HG03159 (cell line): ENCODE measurements around the gene MCCD1.

Experiments
- ATAC-seq: cut with Tn5 transposase; IDR thresholded peaks from one replicate; pipeline ENCODE4 v1.9.1; 2021; ENCODE audit warnings: mild to moderate bottlenecking, moderate library complexity; ENCODE audit not compliant: unreplicated experiment

The MCCD1 gene

GRCh38 chr6:31510007-31510406 lies 18.8 kb upstream of the MCCD1 start:
- ATAC-seq = no peak

DNA sequence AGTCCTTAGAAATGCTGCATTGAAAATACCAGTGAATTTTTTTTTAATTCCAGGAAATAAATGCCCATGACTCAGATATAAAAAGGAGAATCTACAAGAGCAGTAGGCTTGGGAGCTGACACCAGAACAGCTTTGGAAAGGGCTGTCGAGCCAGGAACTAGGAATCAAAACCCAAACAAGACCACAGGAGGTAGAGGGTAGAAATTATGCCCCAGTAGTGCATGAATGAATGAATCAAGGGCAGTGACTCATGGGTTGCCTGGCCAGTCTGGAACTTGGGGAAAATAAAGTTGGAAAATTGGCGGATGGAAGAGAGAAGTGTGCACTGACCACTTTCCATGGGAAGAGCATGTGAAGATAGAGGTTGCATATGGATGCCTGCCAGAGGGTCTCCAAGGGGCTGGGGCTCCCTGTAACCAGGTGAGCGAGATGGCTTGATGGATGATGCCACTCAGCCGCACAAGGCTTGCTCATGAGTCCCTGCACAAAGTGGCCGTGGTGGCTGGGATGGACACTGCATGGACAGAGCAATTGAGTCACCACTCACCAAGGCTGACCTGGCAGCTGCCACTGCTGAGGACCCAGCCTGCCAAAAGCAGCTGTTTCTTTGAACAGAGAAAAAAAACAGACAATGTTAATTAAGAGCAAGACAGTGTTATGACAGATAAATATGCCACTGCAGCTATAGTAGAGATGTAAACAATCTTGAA lies 15.2 kb upstream of the MCCD1 start:
- no peak for ATAC-seq

DNA sequence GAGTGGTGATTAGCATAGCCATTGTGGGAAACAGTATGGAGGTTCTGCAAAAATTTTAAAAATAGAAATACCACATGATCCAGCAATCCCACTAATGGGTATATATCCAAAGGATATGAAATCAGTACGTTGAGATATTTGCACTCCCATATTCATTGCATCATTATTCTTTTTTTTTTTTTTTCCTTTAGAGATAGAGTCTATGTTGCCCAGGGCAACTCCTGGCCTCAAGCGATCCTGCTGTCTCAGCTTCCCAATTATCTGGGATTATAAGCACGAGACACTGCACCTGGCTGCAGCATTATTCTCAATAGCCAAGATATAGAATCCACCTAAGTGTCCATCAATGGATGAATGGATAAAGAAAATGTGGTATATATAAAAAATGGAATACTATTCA lies 6.9 kb upstream of the MCCD1 start:
- no peak for ATAC-seq

GRCh38 chr6:31525553-31525931 lies 3.2 kb upstream of the MCCD1 start:
- ATAC-seq = no peak

- no peak for ATAC-seq
Measured at GRCh38 chr6:31525932-31526591, 2.7 kb upstream of the MCCD1 start.

DNA sequence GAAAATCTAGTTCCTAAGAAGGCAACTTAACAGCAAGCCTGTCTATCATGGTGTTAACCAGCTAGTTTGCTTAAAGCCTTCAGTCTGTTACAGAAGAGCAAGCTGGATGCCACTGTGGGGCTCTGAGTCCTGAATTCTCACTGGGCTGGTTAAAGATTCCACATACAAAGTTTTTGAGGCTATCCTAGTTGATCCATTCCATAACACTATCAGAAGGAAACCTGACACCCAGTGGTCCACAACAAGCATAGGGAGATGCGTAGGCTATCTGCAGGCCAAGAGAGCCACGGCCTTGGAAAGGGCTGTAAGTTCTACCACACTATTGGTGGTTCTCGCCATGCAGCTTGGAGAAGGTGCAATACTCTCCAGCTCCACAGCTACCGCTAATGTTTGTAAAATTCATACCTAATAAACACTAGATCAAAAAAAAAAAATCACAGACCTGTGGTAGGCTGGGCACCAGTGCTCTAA lies 420 bp upstream of the MCCD1 start:
- ATAC-seq = no peak

GRCh38 chr6:31529329-31530150 lies 778 bp downstream of the MCCD1 start:
- no peak for ATAC-seq

- ATAC-seq = no peak
Measured at GRCh38 chr6:31530659-31531058, 1.9 kb downstream of the MCCD1 start.

GRCh38 chr6:31531162-31531561 lies 2.4 kb downstream of the MCCD1 start:
- no peak for ATAC-seq

DNA sequence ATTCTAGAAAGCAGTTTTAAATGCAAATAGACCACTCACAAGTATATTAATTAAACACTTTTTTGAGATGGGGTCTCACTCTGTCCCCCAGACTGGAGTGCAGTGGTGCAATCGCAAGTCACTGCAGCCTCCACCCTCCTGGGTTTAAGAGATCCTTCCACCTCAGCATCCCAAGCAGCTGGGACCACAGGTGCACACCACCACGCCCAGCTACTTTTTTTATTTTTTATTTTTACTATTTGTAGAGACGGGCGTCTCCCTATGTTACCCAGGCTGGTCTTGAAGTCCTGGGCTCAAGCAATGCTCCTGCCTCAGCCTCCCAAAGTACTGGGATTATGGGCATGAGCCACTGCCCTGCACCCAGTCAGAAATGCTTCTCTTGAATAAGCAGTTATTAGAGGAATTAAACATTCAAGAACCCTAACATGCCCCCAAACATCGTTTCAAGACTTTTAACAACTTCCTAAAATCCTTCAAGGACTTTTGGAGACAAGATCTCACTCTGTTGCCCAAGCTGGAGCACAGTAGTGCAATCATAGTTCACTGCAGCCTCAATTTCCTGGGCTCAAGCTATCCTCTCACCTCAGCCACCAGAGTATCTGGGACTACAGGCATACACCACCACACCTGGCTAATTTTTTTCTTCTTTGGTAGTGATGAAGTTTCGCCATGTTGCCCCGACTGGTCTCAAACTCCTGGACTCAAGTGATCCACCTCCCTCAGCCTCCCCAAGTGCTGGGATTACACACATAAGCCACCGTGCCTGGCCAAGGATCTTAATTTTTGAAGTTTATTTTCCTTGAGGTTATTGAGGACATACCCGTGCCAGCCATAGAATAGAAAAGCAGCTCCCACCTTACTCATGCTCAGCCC lies 3.2 kb downstream of the MCCD1 start:
- no peak for ATAC-seq

DNA sequence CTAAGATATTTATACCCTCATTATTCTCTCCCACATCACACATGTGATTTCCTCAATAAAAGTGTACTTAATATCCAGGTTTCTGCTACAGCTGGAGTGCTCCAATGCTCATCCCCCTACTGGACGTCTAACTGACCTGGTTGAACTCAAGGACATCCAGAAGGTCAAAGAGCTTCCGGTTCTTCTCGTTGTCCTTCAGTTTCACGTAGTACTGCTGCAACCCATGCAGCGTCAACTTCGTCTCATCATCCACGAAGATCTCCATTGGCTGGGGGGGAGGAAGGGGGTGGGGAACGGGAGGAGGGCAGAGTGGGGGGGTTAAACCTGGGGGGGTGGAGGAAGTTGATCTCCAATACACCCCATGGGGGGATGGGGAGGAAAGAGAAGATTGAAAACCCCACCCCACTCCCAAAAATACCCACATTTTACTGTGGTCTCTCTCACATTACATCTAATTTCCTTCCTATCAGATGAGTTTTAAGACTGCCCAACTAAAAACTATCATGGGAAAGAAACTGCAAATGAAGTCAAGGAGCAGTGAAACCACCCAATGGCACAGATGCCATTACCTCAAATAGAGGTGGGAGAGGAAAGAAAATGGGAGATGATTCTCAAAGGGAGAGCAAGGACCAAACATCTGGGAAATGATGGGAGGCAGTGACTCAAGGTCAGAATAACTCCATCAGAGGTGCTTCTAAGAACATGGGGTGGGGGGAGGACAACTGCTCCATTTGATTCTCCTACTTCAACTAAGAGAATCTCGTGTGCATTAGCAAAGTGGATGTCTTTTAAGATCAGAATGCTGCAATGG lies 4.1 kb downstream of the MCCD1 start:
- ATAC-seq = no peak

DNA sequence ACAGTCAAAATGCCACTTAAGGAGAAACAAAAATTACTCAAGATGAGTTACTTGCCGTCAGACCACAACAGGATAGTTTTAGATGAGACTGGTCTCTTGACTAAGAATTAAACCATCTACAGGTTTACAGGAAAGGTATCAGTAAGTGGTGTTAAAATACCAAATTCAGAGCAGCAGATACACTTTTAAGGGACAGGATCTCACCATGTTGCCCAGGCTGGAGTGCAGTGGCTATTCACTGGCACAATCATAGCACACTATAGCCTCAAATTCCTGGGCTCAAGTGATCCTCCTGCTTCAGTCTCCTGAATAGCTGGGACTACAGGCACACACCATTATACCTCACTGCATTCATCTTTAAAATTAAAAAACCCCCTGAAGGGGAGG lies 4.7 kb downstream of the MCCD1 start:
- no peak for ATAC-seq

DNA sequence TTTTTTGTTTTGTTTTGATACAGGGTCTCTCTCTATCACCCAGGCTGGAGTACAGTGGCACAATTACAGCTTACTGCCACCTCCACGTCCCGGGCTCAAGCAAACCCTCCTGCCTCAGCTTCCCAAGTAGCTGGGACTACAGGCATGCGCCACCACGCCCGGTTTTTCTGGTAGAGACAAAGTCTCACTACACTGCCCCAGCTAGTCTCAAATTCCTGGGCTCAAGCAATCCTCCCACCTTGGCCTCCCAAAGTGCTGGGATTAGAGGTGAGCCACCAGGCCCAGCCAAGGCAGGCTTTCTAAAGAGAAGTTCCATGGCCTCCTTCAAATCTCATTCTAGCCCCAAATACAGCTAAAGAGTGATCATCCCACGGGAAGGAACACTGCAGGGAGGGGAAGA lies 5.2 kb downstream of the MCCD1 start:
- no peak for ATAC-seq

- no peak for ATAC-seq
Measured at GRCh38 chr6:31534521-31535040, 5.8 kb downstream of the MCCD1 start.

DNA sequence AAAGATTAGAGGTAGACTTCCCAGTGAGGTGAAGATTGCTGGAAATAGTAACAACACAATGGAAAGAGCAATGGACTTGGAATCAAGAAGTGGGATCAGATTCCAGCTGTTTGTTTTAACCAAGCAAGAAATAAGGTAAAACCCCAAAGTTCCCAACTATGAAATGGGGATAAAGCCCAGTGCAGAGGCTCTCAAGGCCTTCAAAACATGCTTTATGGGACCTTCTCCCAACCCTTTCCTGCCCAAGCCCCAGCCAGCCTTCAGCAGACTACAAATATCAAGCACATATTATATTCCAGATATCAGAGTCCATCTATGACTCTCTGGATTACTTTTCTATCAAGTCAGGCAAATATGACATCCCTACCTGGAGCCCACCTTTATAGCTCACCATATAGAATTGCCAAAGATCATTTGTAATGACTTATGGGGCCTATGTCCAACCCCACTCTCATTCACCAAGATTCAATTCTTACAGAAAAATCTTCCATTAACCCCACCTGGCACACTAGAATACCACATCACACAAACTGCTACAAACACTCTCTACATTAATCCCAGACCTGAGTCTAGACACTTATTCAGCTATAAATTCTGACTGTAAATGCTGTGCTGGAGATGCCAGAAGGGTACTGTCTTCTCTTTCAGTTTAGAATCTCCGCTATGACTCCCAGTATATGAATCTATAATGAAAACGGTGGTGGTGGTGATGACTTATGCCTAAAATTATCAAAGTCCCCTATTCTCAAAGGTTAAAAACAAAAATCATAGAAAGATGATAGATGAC lies 7.0 kb downstream of the MCCD1 start:
- no peak for ATAC-seq

DNA sequence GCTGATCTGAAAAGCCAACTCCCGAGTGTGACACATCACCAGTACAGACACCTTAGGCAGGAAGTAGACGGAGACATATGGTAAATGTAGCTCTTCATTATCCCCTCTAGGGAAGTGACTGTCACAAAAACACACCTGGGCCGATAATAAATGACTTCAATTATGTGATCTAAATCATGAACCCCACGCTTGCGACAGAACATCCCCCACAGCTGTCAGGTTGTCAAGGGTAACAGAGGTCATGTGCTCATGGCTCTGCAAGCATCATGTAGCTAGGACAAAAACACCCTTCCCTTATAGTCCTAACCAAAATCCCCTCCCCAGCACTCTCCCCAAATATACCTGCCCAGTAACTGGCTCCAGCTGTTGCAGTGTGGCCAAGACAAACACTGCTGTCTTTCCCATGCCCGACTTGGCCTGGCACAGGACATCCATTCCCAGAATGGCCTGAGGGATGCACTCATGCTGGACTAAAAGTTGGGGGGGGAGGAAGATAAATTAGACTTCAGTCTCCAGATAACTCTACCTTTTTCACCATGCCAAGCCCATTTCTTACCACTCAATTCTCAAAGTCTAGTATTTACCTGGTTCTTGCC lies 10.1 kb downstream of the MCCD1 start:
- no peak for ATAC-seq

DNA sequence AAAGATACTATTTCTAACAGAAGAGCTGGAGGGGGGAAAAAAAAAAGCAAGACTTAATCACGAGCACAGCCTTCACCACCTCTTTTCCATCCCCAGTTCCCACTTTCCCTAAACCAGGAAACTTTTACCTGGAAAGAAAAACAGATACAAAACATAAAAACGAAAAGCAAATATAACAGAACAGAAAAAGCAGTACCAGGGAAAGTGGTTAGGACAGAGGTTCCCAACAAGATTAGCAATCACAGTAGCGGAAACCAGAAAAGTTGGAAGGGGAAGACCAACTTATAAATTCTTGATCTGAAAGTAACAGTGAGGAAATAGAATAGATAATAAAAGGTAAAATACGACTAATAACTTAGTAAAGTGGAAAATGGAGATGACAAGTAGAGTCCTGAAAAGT lies 11.9 kb downstream of the MCCD1 start:
- ATAC-seq = no peak

DNA sequence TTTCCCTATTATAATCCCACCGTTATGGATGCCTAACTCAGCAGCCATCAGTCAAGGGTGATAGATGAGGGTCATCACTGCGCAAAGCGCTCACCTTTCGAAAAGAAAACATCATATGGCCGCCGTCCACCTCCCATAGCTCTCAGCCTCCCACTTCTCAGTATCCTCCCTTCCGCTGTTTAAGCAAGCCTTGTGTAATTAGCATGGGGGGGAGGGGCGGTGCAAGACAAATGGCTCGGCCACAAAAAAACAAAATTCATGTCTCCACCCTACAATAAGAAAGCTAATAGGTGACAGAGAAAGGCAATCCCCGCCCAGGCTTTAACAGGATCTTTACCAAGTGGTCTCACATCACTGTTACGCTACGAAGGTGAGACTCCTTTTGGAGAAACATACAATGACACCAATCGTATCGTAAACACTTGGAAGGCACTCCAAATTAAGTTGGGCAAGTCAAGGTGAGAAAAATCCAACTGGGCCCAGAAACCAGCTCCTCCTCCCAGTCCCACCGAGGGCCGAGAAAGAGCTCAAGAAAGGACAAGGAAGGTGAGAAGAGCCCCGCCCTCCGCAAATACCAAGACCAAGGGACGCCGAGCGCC lies 12.4 kb downstream of the MCCD1 start:
- ATAC-seq = peak; percentile 31
